ENCODE data around the gene ANGPTL8.

ANGPTL8 gene

DNA sequence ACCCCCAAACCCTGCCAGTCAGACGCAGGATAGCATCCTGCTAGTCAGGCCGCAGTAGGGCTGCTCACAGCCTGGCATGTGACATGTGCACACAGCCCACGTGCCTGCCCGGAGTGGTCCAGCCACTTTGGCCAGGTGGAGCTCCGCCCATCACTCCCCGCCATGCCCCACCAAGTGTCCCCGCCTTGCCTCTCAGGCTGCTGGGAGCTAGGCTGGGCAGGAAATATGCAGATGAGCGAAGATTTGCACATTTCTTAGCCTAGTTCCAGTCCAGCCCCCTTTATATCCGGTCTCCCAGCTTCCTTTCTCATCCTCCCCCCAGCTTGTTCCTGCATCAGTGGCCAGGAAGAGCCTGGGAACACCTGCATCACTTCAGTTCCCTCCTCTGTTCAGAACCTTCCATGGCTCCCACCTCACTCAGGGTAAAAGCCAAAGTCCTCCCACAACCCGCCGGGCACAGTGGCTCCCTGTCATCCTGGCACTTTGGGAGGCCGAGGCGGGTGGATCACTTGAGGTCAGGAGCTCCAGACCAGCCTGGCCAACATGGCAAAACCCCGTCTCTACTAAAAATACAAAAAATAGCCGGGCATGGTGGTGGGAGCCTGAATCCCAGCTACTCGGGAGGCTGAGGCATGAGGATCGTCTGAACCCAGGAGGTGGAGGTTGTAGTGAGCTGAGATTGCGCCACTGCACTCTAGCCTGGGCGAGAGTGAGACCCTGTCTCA lies 25.2 kb downstream of the ANGPTL8 start:
- DNase-seq = no peak

DNA sequence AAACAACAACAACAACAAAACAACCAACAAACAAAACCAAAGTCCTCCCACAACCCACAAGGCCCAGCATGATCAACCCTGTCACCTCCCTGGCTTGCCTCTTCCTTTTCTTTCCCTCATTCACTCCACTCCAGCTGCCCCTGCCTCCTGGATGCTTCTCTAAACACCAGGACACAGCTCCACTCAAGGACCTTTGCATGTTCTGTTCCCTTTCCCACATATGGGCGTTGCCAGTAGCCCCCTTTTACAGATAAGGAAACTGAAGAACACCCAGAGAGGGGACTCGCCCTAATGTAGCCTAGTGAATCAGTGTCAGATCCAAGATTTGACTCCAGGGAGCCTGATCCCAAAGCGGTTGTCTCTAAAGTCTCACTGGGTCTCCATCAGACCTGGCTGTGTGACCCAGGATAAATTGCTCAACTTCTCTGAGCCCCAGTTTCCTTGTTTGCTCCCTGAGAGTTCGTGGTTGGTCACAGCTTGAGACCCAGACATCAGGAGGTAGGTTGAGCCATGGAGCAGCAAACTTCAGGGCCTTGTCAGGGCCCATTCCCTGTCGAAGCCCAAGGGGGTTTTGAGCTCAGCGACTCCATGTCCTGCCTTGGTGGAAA lies 25.9 kb downstream of the ANGPTL8 start:
- no peak for DNase-seq

- peak; percentile 48 for DNase-seq
These were observed 26.4 kb downstream of the ANGPTL8 start for GRCh38 chr19:11265785-11266236.

- DNase-seq = no peak
These were observed 28.1 kb downstream of the ANGPTL8 start for GRCh38 chr19:11267316-11268085.

DNA sequence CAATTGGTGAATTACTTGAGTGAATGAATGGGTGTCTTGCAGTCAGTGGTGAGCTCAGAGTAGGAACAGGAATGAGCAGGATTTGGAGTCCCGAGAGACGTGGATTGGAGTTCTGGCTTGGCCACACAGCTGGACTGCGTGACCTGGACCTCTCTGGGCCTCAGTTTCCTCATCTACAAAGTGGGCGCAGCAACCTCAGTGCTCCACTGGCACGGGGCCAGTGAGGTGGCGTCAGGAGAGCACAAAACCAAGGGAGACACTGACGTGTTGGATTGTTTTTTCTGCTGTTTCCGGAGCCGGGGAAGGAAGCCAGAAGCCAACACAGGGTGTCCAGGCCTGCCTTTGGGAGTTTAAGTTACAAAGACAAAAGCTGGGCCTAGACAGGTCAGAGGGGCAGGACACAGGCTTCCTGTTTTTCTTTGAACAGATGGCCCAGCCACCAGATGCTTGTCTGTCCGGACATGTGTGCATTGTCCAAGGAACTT lies 29.4 kb downstream of the ANGPTL8 start:
- peak; percentile 68 for DNase-seq

GRCh38 chr19:11269408-11269807 lies 30.0 kb downstream of the ANGPTL8 start:
- DNase-seq = no peak

- DNase-seq = no peak
These were observed 33.9 kb downstream of the ANGPTL8 start for GRCh38 chr19:11273296-11273695.

DNA sequence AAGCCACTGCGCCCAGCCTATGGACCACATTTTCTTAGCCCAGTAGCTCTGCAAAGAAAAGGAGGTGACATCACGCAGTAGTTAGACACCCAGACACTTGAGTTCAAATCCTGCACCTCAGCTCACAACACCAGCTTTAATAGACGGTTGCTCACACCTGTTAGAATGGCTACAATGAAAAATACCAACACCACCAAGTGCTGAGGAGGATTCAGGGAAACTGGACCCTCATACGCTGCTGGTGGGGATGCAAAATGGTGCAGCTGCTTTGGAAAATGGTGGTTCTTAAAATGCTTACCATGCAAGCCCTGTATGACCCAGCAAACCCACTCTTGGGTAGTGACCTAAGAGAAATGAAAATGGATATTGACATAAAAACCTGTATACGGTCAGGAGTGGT lies 34.6 kb downstream of the ANGPTL8 start:
- no peak for DNase-seq

- no peak for DNase-seq
These were observed 35.2 kb downstream of the ANGPTL8 start for GRCh38 chr19:11274533-11275086.

- DNase-seq = peak; percentile 44
These were observed 39.3 kb downstream of the ANGPTL8 start for GRCh38 chr19:11278670-11279069.

GRCh38 chr19:11279505-11280236 lies 40.3 kb downstream of the ANGPTL8 start:
- peak; percentile 89 for DNase-seq

- no peak for DNase-seq
These were observed 42.1 kb downstream of the ANGPTL8 start for GRCh38 chr19:11281356-11282049.

DNA sequence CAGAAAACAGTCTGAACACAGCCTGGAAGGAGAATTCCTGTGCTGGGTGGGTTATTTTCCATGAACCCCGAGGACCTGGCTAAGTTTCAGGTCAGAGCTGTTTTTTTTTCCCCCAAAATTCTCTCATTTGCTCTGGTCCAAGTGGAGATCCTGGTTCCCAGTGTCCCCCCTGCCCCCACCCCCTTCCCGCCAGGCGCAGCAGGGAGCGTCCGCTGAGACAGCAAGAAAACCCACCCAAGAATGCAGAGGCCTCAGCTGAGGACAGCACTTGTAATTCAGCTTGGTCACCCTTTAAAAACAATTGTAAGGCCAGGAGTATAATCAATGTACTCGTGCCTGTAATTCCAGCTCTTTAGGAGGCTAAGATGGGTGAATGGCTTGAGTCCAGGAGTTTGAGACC lies 45.1 kb downstream of the ANGPTL8 start:
- DNase-seq = no peak

- peak; percentile 30 for DNase-seq
These were observed 47.0 kb downstream of the ANGPTL8 start for GRCh38 chr19:11286312-11286974.

DNA sequence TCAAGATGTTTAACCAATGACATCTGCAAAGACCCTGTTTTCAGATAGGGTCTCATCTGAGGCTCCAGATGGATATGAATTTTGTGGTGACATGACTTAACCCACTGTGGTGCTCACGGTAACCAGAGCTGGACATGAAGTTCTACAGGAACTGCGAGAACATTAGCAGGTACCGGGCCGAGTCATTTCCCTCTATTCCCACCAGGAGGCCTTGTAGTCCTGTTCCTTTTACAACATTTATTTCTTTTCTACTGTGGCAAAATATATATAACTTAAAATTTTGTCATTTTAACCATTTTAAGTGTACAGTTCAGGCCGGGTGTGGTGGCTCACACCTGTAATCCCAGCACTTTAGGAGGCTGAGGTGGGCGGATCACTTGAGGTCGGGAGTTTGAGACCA lies 48.9 kb downstream of the ANGPTL8 start:
- peak; percentile 59 for DNase-seq

GRCh38 chr19:11290256-11290655 lies 50.8 kb downstream of the ANGPTL8 start:
- DNase-seq = no peak

DNA sequence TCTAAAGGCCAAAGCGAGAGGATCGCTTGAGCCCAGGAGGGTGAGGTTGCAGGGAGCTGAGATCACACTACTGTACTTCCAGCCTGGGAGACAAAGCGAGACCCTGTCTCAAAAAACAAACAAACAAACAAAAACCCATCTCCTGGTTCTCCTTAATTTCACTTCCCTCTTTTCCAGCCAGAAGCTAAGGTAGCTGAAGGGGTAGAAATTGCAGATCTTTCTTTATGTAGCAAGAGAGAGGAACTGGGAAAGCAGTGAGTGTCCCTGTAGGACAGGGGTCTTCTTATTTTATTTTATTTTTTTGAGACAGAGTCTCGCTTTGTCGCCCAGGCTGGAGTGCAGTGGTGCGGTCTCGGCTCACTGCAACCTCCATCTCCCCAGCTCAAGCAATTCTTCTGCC lies 52.0 kb downstream of the ANGPTL8 start:
- DNase-seq = no peak

Measured in hematopoietic multipotent progenitor cell treated with erythropoietin and hydrocortisone succinate and interleukin-3 and kit ligand, for 4 days (in vitro differentiated cells).